GM18951 (cell line): ENCODE results near the gene ASB1.
"Not testable (repeated sequence)": the region's sequence is repeated elsewhere in the genome, so short reads cannot be mapped to it uniquely, and the experiment has no call there.

Source experiments
- POLR2A ChIP-seq: IDR thresholded peaks from 4 replicates; pipeline ENCODE4 v1.6.1; 2011; ENCODE audit warnings: mild to moderate bottlenecking; ENCODE audit not compliant: insufficient read length, insufficient read depth; ENCODE audit errors: extremely low read depth
- in situ Hi-C: fragments of 300-500 bp; cut with MboI; formaldehyde crosslinking; loops from one replicate; pipeline ENCODE4 v1.12.0; 2022; ENCODE audit warnings: low sequenced_read_pairs, mixed read lengths, inconsistent platforms; ENCODE audit not compliant: unreplicated experiment

The ASB1 gene

DNA sequence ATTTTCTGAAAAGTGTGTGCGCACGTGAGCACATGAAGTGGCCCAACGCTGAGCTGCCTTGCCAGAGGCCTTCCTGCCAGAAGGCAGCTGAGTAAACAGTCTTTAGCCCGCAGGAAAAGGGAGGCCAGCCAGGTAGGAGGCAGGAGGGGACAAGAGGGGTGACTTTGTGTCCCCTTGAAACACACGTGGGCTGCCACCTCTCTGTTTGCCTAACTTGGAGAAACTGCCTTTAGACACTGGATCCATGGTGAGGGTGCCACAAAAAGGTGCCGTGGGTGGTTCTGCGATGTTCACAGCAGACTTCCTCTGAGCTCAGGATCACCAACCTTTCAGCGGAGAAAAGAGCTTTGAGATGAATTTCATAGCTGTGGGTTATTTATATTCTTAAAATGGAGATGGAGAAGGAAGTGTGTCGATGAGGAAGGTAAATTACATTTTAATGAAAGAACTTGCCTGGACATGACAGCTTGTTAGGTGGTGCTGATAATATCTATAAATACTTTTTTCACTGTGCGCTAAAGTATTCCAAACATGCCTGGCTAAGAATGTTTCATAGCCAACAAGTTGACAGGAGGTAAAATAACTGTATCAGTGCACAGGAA lies 36.6 kb upstream of the ASB1 start:
- no peak for TF ChIP-seq POLR2A
- in situ Hi-C loops = no loop called here

DNA sequence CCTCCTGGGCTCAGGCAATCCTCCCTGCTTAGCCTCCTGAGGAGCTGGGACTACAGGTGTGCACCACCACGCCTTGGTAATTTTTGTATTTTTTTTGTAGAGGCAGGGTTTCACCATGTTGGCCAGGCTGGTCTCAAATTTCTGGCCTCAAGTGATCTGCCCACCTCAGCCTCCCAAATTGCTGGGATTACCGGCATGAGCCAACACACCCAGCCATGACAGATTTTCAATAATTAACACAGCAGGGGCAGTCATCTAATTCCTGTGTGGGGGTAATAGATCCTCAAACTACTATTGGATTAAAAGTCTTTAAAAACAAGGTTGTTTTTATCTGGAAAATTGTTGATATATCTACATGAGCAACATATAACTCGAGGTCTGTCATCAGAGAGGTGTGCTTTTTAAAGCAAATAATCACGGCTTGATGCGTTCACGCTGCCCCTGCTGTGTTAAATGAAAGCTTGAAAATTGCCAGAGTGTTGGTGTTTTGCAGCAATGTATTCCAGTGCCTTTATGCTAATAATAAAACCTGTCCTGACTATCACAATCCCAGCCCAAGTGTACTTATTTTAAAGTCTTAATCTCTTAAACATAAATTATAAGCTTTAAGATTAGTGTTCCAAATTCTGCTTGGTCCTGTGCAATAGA lies 35.6 kb upstream of the ASB1 start:
- TF ChIP-seq POLR2A = no peak
- in situ Hi-C loops = no loop called here

DNA sequence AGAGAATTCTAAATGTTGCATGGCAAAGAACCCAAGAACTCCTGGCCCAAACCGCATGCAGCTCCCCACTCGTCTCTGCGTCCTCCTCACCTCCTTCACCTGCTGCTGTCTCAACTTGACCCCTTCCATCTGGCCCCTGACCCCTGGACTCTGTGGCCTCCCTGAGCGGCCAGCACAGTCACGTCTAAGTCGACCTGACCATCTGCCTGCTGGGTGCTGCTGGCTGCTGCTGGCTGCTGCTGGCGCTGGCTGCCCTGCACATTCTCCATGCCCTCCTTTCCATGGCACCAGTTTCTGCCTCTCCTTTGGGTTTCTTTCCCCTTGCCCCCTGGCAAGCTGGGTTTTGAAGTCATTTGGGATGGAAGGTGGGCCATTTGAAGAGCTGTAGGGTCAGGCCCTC lies 30.1 kb upstream of the ASB1 start:
- no peak for TF ChIP-seq POLR2A
- in situ Hi-C loops = no loop called here

DNA sequence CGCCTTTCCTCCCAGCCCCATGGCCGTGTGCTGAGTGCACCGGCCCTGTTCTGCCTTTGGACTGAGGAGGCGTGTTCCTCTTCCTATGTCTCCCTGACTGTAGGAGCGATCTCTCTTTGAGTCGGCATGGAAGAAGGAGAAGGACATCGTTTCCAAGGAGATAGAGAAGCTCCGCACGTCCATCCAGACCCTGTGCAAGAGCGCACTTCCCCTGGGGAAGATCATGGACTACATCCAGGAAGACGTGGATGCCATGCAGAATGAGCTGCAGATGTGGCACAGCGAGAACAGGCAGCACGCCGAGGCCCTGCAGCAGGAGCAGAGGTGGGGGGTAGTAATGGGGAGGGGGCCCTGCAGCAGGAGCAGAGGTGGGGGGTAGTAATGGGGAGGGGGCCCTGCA lies 29.4 kb upstream of the ASB1 start:
- in situ Hi-C loops = no loop called here
- TF ChIP-seq POLR2A = no peak

DNA sequence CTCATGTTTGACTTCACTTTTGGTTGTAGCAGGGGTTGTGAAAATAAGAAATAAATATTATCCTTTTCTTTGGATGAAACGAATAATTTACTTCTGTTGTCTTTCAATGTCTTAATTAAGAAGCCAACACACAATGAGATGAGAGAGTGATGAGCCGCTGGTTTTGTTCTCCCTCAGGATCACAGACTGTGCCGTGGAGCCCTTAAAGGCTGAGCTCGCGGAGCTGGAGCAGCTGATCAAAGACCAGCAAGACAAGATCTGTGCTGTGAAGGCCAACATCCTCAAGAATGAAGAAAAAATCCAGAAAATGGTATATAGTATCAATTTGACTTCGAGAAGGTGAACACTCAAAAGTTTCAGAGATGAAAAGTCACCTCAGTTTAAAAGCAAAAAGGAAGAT lies 28.1 kb upstream of the ASB1 start:
- in situ Hi-C loops = no loop called here
- no peak for TF ChIP-seq POLR2A

DNA sequence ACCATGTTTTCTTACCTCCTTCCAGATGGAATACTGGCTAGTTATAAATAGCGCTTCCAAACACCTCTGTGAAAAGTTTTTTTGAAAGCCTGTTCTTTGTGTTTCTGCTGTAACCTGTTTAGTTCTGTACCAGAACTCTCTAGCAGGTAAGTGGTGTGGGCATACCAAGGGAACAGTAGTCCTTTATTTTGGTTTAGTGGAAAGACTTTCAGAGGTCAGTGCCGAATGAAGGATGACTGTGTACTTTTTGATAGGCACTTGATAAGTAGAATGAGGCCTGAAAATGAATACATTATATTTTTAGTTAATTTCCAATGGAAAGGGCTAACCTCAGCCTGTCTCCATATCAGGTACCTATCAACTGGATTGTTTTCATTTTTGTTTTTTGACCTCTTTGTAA lies 27.6 kb upstream of the ASB1 start:
- no peak for TF ChIP-seq POLR2A
- in situ Hi-C loops = no loop called here

DNA sequence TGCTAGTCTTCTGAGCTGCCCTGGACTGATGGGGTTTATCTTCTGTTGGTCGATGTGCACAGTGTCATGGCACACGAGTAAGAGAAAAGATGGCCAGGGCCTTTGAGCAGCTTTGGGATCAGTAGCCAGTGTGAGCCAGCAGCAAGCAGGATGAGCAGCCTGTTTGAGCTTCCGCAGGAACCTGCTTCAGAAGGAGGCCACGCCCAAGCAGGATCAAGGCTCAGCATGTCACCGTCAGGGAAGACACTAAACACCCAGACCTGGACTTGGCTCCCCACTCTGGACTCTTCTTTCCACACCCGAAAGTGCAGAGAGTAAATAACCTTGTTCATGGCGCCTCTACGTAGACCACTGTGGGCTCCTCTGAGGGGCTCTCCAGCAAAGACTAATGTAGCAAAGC lies 25.2 kb upstream of the ASB1 start:
- TF ChIP-seq POLR2A = no peak
- in situ Hi-C loops = no loop called here

DNA sequence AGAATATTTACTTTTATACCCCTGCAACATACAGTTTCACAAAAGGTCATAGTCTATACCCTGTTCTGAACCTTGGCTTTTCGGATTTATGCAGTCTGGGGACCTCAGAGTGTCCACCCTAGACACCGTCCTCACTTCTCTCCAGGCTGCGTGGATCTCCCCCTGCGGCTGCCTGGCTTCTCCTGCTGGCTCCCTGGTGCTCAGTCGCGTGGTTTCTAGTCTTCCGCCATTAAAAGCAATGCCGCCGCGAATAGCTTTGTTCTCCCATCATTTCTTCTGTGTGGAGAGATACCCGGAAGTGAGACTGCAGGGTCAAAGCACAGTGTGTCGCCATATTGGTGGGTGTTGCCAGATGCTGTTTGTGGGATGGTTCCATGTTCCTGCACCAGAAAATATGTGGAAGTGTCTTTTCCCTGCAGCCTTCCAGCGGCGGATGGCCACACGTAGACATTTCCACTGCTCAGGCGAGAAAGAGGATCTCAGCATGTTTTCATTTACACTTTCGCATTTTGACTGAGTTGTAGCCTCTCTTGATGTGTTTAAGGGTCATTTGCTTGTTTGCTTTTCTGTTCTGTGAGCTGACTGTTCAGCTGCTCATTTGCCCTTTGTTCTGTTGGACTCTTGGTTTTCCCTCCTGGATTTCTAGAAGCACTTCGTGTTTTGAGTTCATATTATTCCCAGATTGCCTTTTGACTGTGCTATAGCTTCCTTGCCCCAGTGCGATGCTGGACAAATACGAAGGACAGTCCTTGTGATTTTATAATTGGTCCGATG lies 22.9 kb upstream of the ASB1 start:
- TF ChIP-seq POLR2A = no peak
- in situ Hi-C loops = no loop called here

DNA sequence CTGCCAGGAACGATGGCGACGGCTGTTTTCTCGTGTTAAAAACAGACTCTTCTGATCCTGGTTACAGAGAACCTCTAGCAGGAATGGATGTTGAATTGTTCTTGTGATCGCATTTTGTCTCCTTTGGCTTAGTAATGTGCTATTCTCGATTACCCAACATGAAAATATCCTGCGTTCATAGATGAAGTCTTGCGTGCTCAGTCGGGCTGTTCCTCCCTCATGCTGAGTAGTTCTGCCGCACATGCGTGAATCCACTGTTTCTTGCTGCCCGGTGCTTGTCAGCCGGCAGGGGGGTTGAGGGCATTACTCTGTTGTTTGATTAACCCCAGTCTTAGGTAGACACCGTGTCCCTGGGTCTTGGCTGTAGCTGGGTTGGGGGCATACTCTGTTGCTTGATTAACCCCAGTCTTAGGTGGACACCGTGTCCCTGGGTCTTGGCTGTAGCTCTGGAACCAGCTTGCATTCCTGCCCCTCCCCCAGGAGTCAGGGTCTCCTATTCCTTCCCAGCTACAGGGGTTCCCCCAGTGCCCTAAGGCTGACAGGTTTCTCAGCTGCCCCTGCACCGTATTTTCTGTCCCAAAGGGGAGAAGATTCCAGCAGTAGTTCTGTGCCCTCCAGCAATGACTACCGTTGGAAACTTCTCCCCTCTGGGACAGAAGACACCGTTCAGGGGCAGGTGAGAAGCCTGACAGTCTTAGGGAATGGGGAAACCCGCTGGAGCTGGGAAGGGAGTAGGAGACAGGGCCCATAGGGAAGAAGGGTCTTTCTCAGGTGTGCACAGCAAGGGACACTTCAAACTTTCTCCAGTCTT lies 22.1 kb upstream of the ASB1 start:
- in situ Hi-C loops = no loop called here
- no peak for TF ChIP-seq POLR2A

DNA sequence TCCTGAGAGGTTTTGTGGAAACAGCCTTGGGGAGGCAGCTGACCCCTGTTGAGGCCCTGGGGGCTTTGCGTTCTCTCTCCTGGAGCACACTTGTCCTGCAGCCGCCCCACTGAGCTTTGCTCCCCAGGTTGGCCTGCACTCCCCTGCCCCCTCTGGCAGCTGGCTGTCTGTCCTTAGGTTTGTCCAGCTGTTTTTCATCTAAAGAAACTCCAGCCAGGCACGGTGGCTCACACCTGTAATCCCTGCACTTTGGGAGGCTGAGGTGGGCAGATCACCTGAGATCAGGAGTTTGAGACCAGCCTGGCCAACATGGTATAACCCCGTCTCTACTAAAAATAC lies 21.5 kb upstream of the ASB1 start:
- in situ Hi-C loops = not testable (repeated sequence)

DNA sequence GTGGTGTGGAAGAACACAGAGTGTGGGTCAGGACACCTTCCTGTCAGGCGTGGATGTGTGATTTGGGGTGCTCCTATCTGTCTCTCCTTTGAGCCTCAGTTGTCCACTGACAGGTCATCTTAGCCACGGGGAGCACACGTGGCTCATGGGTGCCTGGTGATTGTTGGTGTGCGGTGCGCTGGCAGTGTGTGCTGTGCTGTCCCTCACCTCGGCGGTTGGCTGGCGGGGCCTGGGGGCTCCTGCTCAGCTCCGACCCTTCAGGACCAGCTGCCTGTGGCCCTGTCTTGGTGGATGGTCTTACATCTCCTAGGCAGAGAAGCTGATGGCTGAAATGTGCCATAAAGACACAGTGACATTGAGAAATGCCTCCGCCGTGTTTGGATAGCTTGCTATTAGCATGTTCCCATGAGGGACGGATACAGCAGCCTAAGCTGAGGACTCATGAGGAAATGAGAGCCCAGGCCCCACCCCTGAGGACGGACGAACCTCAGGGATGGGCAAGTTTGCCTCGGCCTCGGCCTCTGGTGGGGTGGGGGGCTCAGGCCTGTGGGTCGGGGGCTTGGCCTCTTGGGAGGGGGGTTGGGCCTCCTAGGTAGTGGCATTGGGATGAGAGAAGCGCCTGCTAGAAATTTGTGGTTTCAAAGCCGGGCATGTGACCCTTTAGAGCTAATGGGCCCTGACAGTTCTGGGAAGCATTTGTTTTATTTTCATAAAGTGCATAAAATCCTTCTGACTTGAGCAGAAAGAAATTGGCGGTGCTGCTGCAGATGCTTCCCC lies 20.3 kb upstream of the ASB1 start:
- in situ Hi-C loops = no loop called here
- TF ChIP-seq POLR2A = no peak

DNA sequence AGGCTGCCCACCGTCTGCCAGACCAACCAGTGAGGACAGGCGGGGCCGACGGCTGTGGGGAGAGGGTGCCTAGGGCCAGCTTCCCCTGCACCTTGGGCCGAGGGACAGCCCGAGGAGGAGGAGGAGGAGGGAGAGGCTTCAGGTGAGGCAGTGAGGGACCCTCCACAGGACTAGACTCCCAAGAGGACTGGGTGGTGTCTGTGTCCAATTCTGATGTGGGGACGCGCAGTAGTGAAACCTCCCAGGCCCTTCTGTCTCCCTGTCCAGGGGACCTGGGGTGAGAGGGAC lies 19.8 kb upstream of the ASB1 start:
- in situ Hi-C loops = no loop called here
- no peak for TF ChIP-seq POLR2A

DNA sequence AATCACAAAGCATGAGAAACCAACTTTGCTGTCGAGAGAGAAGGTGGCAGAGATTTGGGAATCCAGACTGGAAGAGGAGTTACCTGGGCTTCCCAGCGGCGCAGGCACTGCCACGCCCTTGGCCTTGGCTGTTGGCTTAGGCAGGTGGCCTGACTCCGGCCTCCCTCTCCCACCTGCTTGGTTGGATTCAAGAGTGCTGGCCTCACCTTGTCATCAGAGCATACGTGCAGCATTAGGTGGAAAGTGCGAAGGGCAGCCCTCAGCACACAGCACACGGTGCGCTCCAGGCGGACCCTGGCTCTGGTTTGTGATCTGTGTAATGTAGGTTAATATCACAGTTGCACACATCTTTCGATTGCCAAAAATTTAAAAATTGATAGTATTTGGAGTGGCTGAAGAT lies 19.2 kb upstream of the ASB1 start:
- in situ Hi-C loops = no loop called here
- no peak for TF ChIP-seq POLR2A
